Suppressor macrophage treated with lipopolysaccharide for 4 hours (primary cell): ENCODE data around the gene ETV6.

Experiments
- DNase-seq: peaks from one replicate; pipeline ENCODE4 v3.0.0-alpha.2; 2020

ETV6 gene

GRCh38 chr12:11870041-11870451, 220.6 kb downstream of the ETV6 start:
- no peak for DNase-seq

GRCh38 chr12:11872055-11872454, 222.6 kb downstream of the ETV6 start:
- DNase-seq = no peak

- no peak for DNase-seq
Observed at GRCh38 chr12:11875414-11875935, 226.0 kb downstream of the ETV6 start.

GRCh38 chr12:11876307-11876706, 226.8 kb downstream of the ETV6 start:
- no peak for DNase-seq

- DNase-seq = no peak
Observed at GRCh38 chr12:11877102-11877826, 227.8 kb downstream of the ETV6 start.

- DNase-seq = peak; percentile 75
Observed at GRCh38 chr12:11877869-11878780, 228.7 kb downstream of the ETV6 start.

- DNase-seq = no peak
Observed at GRCh38 chr12:11879306-11879705, 229.8 kb downstream of the ETV6 start.

- DNase-seq = peak; percentile 78
Observed at GRCh38 chr12:11880381-11880780, 230.9 kb downstream of the ETV6 start.

- no peak for DNase-seq
Observed at GRCh38 chr12:11881835-11882234, 232.4 kb downstream of the ETV6 start.

GRCh38 chr12:11882301-11883019, 233.0 kb downstream of the ETV6 start:
- no peak for DNase-seq

GRCh38 chr12:11884116-11884515, 234.6 kb downstream of the ETV6 start:
- DNase-seq = peak; percentile 52

GRCh38 chr12:11884706-11885105, 235.2 kb downstream of the ETV6 start:
- peak; percentile 91 for DNase-seq

GRCh38 chr12:11885261-11886038, 236.0 kb downstream of the ETV6 start:
- DNase-seq = peak; percentile 84

GRCh38 chr12:11886339-11886738, 236.9 kb downstream of the ETV6 start:
- no peak for DNase-seq

GRCh38 chr12:11888029-11888428, 238.6 kb downstream of the ETV6 start:
- no peak for DNase-seq

GRCh38 chr12:11891346-11891745, 241.9 kb downstream of the ETV6 start:
- peak; percentile 33 for DNase-seq

GRCh38 chr12:11891754-11892386, 242.4 kb downstream of the ETV6 start:
- no peak for DNase-seq

GRCh38 chr12:11893998-11894397, 244.5 kb downstream of the ETV6 start:
- no peak for DNase-seq

- DNase-seq = no peak
Observed at GRCh38 chr12:11894890-11895289, 245.4 kb downstream of the ETV6 start.

- peak; percentile 69 for DNase-seq
Observed at GRCh38 chr12:11895421-11896078, 246.1 kb downstream of the ETV6 start.

GRCh38 chr12:11896417-11896929, 247.0 kb downstream of the ETV6 start:
- DNase-seq = no peak
